CD8-positive, alpha-beta memory T cell (primary cell): ENCODE measurements around the gene PISD. TPM values are rescaled to one million over a fixed set of nuclear protein-coding genes. Genes with fewer than 3 reads are reported as not detected.
"Not testable (repeated sequence)": the region's sequence is repeated elsewhere in the genome, so short reads cannot be mapped to it uniquely, and the experiment has no call there.

Source experiments
- CTCF ChIA-PET: fragments of 350-600 bp; sonication (Branson Sonifier 250); formaldehyde crosslinking; loops from one replicate; lab custom pipeline; 2021; ENCODE audit warnings: antibody characterized with exemption; lab: Charles Lee
- POLR2A ChIA-PET: fragments of 350-600 bp; sonication (Branson Sonifier 250); formaldehyde crosslinking; loops from one replicate; lab custom pipeline; 2021; ENCODE audit warnings: antibody characterized with exemption; lab: Charles Lee
- DNase-seq, 5 donors: peaks; one replicate each; pipeline versions ENCODE4 v3.0.0 to v3.0.0-alpha.2; 2020 to 2022; ENCODE audit warnings: mixed read lengths in 1 of 5
- H3K27ac ChIP-seq: one replicate; pipeline ENCODE4 v1.7.0; 2013; ENCODE audit warnings: low read depth, mild to moderate bottlenecking, low read length, moderate library complexity
- H3K27me3 ChIP-seq: 2 replicates; pipeline ENCODE4 v1.7.0; 2013; ENCODE audit warnings: low read length, mild to moderate bottlenecking; ENCODE audit not compliant: insufficient read depth, poor library complexity, severe bottlenecking
- H3K36me3 ChIP-seq: 2 replicates; pipeline ENCODE4 v1.7.0; 2013; ENCODE audit warnings: mild to moderate bottlenecking, low read length, moderate library complexity; ENCODE audit not compliant: insufficient read depth
- H3K4me1 ChIP-seq: 2 replicates; pipeline ENCODE4 v1.7.0; 2013; ENCODE audit warnings: mild to moderate bottlenecking, low read length, moderate library complexity; ENCODE audit not compliant: insufficient read depth
- H3K4me3 ChIP-seq: 2 replicates; pipeline ENCODE4 v1.7.0; 2013; ENCODE audit warnings: mild to moderate bottlenecking, low read length
- H3K9me3 ChIP-seq: 2 replicates; pipeline ENCODE4 v1.7.0; 2013; ENCODE audit warnings: mild to moderate bottlenecking, low read length
- H3K27ac Mint-ChIP-seq, 8 donors: one replicate each; pipeline ENCODE4 v1.8.0; 2020 to 2021; ENCODE audit warnings: mixed read lengths in 8 of 8, mild to moderate bottlenecking in 6 of 8, inconsistent platforms in 3 of 8, moderate library complexity in 3 of 8
- H3K27me3 Mint-ChIP-seq, 2 donors: one replicate each; pipeline ENCODE4 v1.8.0; 2020 to 2021; ENCODE audit warnings: mixed read lengths in 2 of 2, mild to moderate bottlenecking in 1 of 2, moderate library complexity in 1 of 2
- H3K36me3 Mint-ChIP-seq, 3 donors: one replicate each; pipeline ENCODE4 v1.8.0; 2020 to 2021; ENCODE audit warnings: mixed read lengths in 3 of 3, inconsistent platforms in 1 of 3, mild to moderate bottlenecking in 1 of 3
- H3K4me1 Mint-ChIP-seq, 3 donors: one replicate each; pipeline ENCODE4 v1.8.0; 2020 to 2021; ENCODE audit warnings: mixed read lengths in 3 of 3, inconsistent platforms in 1 of 3, mild to moderate bottlenecking in 1 of 3
- H3K4me3 Mint-ChIP-seq, 7 donors: one replicate each; pipeline ENCODE4 v1.8.0; 2020 to 2021; ENCODE audit warnings: mixed read lengths in 7 of 7, mild to moderate bottlenecking in 6 of 7, moderate library complexity in 4 of 7, inconsistent platforms in 2 of 7
- H3K9me3 Mint-ChIP-seq, 5 donors: one replicate each; pipeline ENCODE4 v1.8.0; 2020 to 2022; ENCODE audit warnings: mixed read lengths in 5 of 5, mild to moderate bottlenecking in 3 of 5, moderate library complexity in 2 of 5, inconsistent platforms in 1 of 5
- polyA plus RNA-seq: library from polyadenylated mRNA; unstranded; fragments of 300-500 nt; fragmentation: Illumina TruSeq; gene quantifications from one replicate; pipeline ENCODE4 v1.2.3, GENCODE V29; 2021
- total RNA-seq, 2 experiments: library from RNA; stranded (reverse); gene quantifications; one replicate each; pipeline ENCODE4 v1.2.3, GENCODE V29; 2021

The PISD gene
- total RNA-seq (10 to 100 TPM; 48.1 to 49.6 TPM), polyA plus RNA-seq (17.1 TPM)

GRCh38 chr22:31661851-31662667, at the start of gene PISD:
PISD (minus strand) TSS chr22:31662215; CDS start chr22:31662208, 7 bp downstream.
- POLR2A ChIA-PET = interaction anchor here (0.5 to 1.9 kb wide), 8 partner anchors 15 to 1070 kb away, joined by 3 to 24 read pairs (median 4); partner anchors contain the start of genes DEPDC5, PIK3IP1 and YWHAH
- H3K36me3 ChIP-seq = no peaks in the 10 kb centered on the region
- H3K9me3 Mint-ChIP-seq = no peaks in the 10 kb centered on the region
- no peaks in the 10 kb centered on the region for H3K27me3 ChIP-seq
- peak within 1 kb of the TSS; percentile 88 to 100 (median 99) for H3K4me3 Mint-ChIP-seq
- peaks cover 0 to 21% (median 1%) of the 10 kb centered on the region in 3 donors for H3K36me3 Mint-ChIP-seq
- peak within 1 kb of the TSS; percentile 79 for H3K4me3 ChIP-seq
- peak within 1 kb of the TSS; percentile 79 to 100 (median 98) for H3K27ac Mint-ChIP-seq
- CTCF ChIA-PET = interaction anchor here (0.7 to 2.3 kb wide), 9 partner anchors 14 to 389 kb away, joined by 3 to 6 read pairs (median 5); no protein-coding TSS in a partner anchor
- H3K4me1 ChIP-seq = peaks cover 27% of the 10 kb centered on the region
- peak within 1 kb of the TSS; percentile 85 for H3K27ac ChIP-seq
- peak; percentile 94 to 98 (median 95) for DNase-seq
- peaks cover 0 to 2% of the 10 kb centered on the region in 2 donors for H3K27me3 Mint-ChIP-seq
- H3K9me3 ChIP-seq = no peaks in the 10 kb centered on the region
- H3K4me1 Mint-ChIP-seq = peaks cover 29 to 45% (median 44%) of the 10 kb centered on the region in 3 donors

- H3K36me3 ChIP-seq = peaks cover 44% of the 10 kb centered on the region
- H3K27ac Mint-ChIP-seq, H3K27ac ChIP-seq, H3K4me3 ChIP-seq, H3K27me3 Mint-ChIP-seq, H3K9me3 Mint-ChIP-seq, H3K4me1 Mint-ChIP-seq, H3K9me3 ChIP-seq, CTCF ChIA-PET, H3K4me1 ChIP-seq, H3K4me3 Mint-ChIP-seq, POLR2A ChIA-PET, DNase-seq, H3K27me3 ChIP-seq: not testable (repeated sequence)
- H3K36me3 Mint-ChIP-seq = peaks cover 9 to 59% (median 27%) of the 10 kb centered on the region in 3 donors
Observed at GRCh38 chr22:31711226-31711625, 49.2 kb upstream of the PISD start.

DNA sequence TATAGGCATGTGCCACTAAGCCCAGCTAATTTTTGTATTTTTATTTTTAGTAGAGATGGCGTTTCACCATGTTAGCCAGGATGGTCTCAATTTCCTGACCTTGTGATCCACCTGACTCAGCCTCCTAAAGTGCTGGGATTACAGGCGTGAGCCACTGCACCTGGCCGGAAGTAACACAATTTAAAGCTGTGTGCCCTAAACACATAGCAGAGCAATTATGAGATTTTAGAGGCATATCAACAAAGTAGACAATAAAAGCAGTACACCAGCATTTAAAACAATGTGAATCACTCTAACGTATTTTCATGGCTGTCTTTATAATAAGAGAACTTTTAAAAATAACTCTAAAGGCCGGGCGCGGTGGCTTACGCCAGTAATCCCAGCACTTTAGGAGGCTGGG, 45.5 kb upstream of the PISD start:
- Histone ChIP-seq H3K27me3 (no peaks in the 10 kb centered on the region), H3K27ac (no peak overlapping the region), H3K9me3 (no peaks in the 10 kb centered on the region), H3K4me1 (no peaks in the 10 kb centered on the region), H3K36me3 (peaks cover 32% of the 10 kb centered on the region), H3K4me3 (no peak overlapping the region)
- POLR2A ChIA-PET = no interaction called here
- Mint-ChIP-seq H3K36me3 (peaks cover 10 to 48% (median 16%) of the 10 kb centered on the region in 3 donors), H3K27me3 (no peaks in the 10 kb centered on the region), H3K9me3 (no peaks in the 10 kb centered on the region), H3K4me3 (no peak overlapping the region), H3K4me1 (no peaks in the 10 kb centered on the region), H3K27ac (no peak overlapping the region)
- CTCF ChIA-PET = no interaction called here
- no peak for DNase-seq

GRCh38 chr22:31695423-31695822, 33.4 kb upstream of the PISD start:
- Histone ChIP-seq H3K4me1 (peaks cover 8% of the 10 kb centered on the region), H3K27ac (no peak overlapping the region), H3K9me3 (no peaks in the 10 kb centered on the region), H3K27me3 (no peaks in the 10 kb centered on the region), H3K36me3 (peaks cover 4% of the 10 kb centered on the region), H3K4me3 (no peak overlapping the region)
- no peak for DNase-seq
- CTCF ChIA-PET = interaction anchor here (1.1 kb wide), 1 partner anchor 30 kb away, joined by 4 read pairs; no protein-coding TSS in a partner anchor
- H3K36me3 Mint-ChIP-seq = peaks cover 0 to 67% (median 19%) of the 10 kb centered on the region in 3 donors
- H3K27me3 Mint-ChIP-seq = no peaks in the 10 kb centered on the region
- H3K27ac Mint-ChIP-seq = peak overlapping the region in 4 of 8 donors; percentile 22 to 69 (median 52)
- H3K4me3 Mint-ChIP-seq = peak overlapping the region in 1 of 7 donors; percentile 50
- H3K4me1 Mint-ChIP-seq = peaks cover 17 to 20% (median 20%) of the 10 kb centered on the region in 3 donors
- no peaks in the 10 kb centered on the region for H3K9me3 Mint-ChIP-seq
- POLR2A ChIA-PET = interaction anchor here (0.5 kb wide), 1 partner anchor 359 kb away, joined by 14 read pairs; no protein-coding TSS in a partner anchor

GRCh38 chr22:31694046-31694445, 32.0 kb upstream of the PISD start:
- H3K4me1 ChIP-seq, POLR2A ChIA-PET, DNase-seq, H3K9me3 Mint-ChIP-seq, H3K9me3 ChIP-seq, H3K27ac ChIP-seq, H3K4me3 ChIP-seq, H3K27me3 Mint-ChIP-seq, H3K36me3 ChIP-seq, H3K4me3 Mint-ChIP-seq, H3K27me3 ChIP-seq: not testable (repeated sequence)
- Mint-ChIP-seq H3K36me3 (peaks cover 0 to 60% (median 14%) of the 10 kb centered on the region in 3 donors), H3K27ac (peak overlapping the region in 2 of 8 donors; percentile 17 to 29), H3K4me1 (peaks cover 17 to 20% (median 20%) of the 10 kb centered on the region in 3 donors)
- CTCF ChIA-PET = interaction anchor here (1.5 kb wide), 1 partner anchor 29 kb away, joined by 4 read pairs; no protein-coding TSS in a partner anchor

DNA sequence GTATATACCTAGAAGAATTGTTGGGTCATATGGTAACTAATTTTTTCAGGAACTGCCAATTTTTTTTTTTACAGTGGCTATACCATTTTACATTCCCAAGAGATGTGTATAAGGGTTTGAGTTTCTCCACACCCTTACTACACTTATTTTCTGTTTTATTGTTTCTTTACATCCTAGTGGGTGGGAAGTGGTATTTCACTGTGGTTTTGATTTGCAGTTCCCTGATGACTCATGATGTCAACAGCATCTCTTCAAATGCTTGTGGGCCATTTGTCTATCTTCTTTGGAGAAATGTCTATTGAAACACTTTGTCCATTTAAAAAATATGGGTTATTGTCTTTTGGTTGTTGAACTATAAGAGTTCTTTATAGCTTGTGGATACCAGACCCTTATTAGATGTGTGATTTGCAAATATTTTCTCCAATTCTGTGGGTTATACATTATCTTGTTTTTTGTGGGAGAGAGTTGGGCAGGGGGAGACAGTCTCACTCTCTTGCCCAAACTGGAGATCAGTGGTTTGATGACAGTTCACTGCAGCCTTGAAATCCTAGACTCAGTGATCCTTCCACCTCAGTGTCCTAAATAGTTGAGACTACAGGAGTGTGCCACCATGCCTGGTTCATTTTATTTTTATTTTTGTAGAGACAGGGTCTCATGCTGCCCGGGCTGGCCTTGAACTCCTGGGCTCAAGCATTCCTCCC, 30.3 kb upstream of the PISD start:
- H3K27ac ChIP-seq = no peak overlapping the region
- H3K4me3 Mint-ChIP-seq = peak overlapping the region in 3 of 7 donors; percentile 0 to 44 (median 31)
- H3K9me3 Mint-ChIP-seq = no peaks in the 10 kb centered on the region
- H3K4me1 Mint-ChIP-seq = peaks cover 17 to 20% (median 20%) of the 10 kb centered on the region in 3 donors
- CTCF ChIA-PET = interaction anchor here (1.2 to 1.9 kb wide), 2 partner anchors 15 to 24 kb away, joined by 3 to 6 read pairs; no protein-coding TSS in a partner anchor
- no peak overlapping the region for H3K4me3 ChIP-seq
- H3K27me3 Mint-ChIP-seq = no peaks in the 10 kb centered on the region
- DNase-seq = peak in 1 of 5 donors; percentile 16
- H3K27ac Mint-ChIP-seq = peak overlapping the region in 6 of 8 donors; percentile 1 to 86 (median 60)
- H3K9me3 ChIP-seq = no peaks in the 10 kb centered on the region
- POLR2A ChIA-PET = interaction anchor here (0.6 to 1.2 kb wide), 2 partner anchors 30 to 42 kb away, joined by 3 to 4 read pairs; partner anchors contain the start of gene PISD
- peaks cover 4% of the 10 kb centered on the region for H3K36me3 ChIP-seq
- peaks cover 8% of the 10 kb centered on the region for H3K4me1 ChIP-seq
- H3K27me3 ChIP-seq = no peaks in the 10 kb centered on the region
- H3K36me3 Mint-ChIP-seq = peaks cover 3 to 57% (median 22%) of the 10 kb centered on the region in 3 donors

GRCh38 chr22:31691408-31691807, 29.4 kb upstream of the PISD start:
- CTCF ChIA-PET = interaction anchor here (1.9 kb wide), 1 partner anchor 14 kb away, joined by 6 read pairs; no protein-coding TSS in a partner anchor

More at GRCh38 chr22:31691408-31691807, 29.4 kb upstream of the PISD start:
- Histone ChIP-seq H3K36me3 (peaks cover 4% of the 10 kb centered on the region), H3K4me1 (peaks cover 8% of the 10 kb centered on the region), H3K27ac (no peak overlapping the region), H3K4me3 (no peak overlapping the region), H3K9me3 (no peaks in the 10 kb centered on the region), H3K27me3 (no peaks in the 10 kb centered on the region)
- peaks cover 3 to 54% (median 20%) of the 10 kb centered on the region in 3 donors for H3K36me3 Mint-ChIP-seq
- H3K27me3 Mint-ChIP-seq = no peaks in the 10 kb centered on the region
- H3K4me1 Mint-ChIP-seq = peaks cover 17 to 20% (median 20%) of the 10 kb centered on the region in 3 donors
- DNase-seq = no peak
- H3K9me3 Mint-ChIP-seq = no peaks in the 10 kb centered on the region
- H3K4me3 Mint-ChIP-seq = no peak overlapping the region
- H3K27ac Mint-ChIP-seq = peak overlapping the region in 6 of 8 donors; percentile 48 to 96 (median 72)
- POLR2A ChIA-PET = interaction anchor here (0.6 kb wide), 1 partner anchor 43 kb away, joined by 3 read pairs; no protein-coding TSS in a partner anchor
